Pons (tissue), 1 donor: ENCODE data around the gene ZDHHC18.
A peak's percentile ranks its signal among the peaks of the same experiment; 100 is the strongest.
"Not testable (repeated sequence)": the region's sequence is repeated elsewhere in the genome, so short reads cannot be mapped to it uniquely, and the experiment has no call there.

Experiments used
- DNase-seq: peaks from one replicate; pipeline ENCODE4 v3.0.0-alpha.2; 2016; ENCODE audit warnings: low spot score

The ZDHHC18 gene

DNA sequence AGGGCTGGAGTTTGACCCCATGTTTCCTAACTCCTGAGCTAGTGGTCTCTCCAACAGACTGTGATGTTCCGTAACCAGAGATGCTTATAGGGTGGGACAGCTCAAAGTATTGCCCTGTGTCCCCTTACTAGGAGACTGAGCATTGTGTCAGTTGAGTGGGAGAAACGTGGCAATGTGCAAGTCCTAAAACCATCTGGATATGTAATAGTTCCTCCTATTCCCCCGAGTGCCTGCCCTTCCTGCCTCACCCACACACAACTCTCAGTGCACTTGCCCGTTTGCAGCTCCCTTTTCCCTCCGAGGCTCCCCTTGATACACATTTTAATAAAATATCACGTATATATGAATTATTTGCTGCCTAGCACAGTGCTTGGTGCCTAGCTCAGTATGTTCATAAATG is 35.3 kb upstream of the ZDHHC18 start:
- DNase-seq = no peak

DNA sequence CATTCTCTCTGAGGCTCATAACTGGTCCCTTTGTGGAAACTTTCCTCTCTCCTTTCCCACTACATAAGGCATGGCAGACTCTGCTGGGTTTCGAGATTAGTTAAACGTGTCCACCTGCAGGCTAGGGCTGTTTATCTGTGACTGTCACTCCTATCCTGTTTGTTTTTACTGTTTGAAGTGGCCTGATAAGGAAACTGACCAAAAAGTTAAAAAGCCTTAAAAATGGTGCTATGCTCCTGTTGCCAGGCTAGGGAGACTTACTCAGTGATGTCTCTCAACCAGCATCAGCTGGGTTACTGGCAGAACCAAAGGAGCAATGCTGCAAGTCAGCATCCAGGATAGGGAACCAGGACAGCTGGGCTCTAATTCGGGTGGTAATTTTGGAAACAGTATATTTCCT is 34.9 kb upstream of the ZDHHC18 start:
- DNase-seq = no peak

DNA sequence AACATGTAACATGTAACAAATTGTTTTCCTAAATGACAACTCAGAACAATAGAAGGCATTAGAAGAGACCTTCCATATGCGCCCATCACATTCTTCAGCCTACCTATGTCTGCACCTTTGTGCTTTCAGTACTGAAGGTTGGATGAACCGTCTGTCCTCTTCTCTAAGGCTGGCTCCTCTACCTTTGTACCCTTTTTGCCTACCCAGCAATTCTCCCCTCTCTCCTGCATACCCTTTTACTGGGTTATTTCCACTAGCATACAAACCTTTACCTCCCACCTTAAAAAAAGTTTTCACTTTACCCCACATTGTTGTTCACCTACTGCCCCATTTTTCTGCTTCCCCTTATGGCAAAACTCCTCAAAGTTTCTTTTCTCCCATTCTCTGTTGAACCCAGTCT is 33.6 kb upstream of the ZDHHC18 start:
- no peak for DNase-seq

DNA sequence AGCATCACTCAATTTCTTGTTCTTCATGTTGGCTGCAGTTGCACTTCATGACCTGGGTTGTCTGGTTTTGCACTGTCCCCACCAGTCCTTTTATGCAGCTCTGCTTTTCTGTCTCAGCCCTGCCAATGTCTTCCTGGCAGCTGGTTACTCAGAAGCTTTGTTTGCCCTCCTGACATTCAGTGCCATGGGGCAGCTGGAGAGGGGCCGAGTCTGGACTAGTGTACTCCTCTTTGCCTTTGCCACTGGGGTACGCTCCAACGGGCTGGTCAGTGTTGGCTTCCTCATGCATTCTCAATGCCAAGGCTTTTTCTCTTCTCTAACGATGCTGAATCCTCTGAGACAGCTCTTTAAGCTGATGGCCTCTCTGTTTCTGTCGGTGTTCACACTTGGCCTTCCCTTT is 32.1 kb upstream of the ZDHHC18 start:
- no peak for DNase-seq

DNA sequence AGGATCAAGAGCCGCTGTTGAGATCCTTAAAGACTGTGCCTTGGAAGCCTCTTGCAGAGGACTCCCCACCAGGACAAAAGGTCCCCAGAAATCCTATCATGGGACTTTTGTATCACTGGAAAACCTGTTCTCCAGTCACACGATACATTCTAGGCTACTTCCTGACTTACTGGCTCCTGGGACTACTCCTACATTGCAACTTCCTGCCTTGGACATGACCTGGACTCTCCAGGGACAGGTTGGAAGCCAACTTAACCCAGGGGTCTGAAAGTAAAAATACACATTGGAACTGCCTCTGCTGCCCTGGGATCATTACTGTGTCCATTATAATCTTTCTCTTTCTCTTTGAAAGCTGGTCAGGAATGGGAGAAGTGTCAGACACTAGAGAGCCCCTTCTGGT is 28.9 kb upstream of the ZDHHC18 start:
- no peak for DNase-seq

DNA sequence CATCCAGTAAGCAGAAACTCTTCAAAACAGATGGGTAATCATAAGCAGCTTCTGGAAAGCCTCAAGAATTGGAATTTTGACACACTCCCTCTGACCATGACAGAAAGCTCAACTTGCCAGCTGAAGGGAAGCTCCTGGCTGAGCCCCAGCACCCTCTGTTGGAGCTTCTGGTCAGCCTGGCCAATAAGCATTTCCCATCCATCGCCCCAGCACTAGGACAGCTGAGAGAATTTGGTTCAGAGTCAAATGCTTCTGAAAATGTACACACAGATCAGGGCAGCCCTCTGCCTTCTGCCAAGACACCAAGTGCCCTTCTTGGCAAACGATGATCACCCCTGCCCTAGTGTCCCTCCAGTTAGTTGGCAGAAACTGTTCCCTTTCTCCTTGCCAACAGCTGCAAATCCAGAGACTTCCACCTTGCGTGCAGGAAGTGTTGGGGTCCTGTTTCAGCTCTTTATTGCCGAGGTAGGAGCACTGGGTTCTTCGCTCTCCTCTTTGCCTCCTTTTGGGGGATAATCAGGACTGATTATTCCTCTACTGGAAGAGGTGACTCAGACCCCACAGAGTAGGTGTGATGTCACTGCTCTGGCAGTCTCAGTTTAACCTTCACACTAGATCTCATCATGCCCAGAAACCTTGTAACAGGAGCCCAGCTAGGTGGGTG is 26.9 kb upstream of the ZDHHC18 start:
- peak; percentile 83 for DNase-seq

DNA sequence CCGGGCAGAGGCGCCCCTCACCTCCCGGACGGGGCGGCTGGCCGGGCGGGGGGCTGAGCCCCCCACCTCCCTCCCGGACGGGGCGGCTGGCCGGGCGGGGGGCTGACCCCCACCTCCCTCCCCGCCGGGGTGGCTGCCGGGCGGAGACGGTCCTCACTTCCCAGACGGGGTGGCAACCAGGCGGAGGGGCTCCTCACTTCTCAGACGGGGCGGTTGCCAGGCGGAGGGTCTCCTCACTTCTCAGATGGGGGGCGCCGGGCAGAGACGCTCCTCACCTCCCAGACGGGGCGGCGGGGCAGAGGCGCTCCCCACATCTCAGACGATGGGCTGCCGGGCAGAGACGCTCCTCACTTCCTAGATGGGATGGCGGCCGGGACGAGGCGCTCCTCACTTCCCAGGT is 22.6 kb upstream of the ZDHHC18 start:
- DNase-seq = not testable (repeated sequence)

DNA sequence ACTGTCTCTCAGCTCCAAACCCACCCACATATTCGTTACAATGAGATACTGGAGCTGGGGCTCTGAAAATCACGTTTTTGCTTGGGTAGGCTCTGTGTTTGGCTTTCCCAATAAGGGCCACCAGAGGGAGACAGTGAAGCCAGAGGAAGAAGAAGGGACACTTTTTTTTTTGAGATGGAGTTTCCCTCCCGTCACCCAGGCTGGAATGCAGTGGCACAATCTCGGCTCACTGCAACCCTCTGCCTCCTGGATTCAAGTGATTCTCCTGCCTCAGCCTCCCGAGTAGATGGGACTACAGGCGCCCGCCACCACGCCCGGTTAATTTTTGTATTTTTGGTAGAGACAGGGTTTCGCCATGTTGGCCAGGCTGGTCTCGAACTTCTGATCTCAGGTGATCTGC is 16.4 kb upstream of the ZDHHC18 start:
- peak; percentile 68 for DNase-seq

DNA sequence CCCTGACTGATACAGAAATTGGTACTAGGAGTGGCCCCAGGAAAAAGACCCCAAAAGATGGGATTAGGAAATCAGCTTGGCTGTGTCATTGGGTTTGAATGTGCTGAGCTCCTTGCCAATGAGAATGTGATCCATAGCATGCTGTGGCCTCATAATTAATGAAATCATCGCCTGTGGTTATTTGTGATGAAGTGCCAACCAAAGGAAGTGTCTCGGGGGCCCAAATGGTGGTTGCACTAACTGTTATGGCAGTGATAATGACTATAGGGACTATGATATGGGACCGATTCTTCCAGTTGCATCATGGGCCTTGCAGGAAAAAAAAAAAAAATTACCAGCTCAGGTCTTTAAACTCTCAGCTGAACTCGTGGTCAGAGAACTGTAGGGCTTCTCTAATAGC is 15.4 kb upstream of the ZDHHC18 start:
- no peak for DNase-seq

DNA sequence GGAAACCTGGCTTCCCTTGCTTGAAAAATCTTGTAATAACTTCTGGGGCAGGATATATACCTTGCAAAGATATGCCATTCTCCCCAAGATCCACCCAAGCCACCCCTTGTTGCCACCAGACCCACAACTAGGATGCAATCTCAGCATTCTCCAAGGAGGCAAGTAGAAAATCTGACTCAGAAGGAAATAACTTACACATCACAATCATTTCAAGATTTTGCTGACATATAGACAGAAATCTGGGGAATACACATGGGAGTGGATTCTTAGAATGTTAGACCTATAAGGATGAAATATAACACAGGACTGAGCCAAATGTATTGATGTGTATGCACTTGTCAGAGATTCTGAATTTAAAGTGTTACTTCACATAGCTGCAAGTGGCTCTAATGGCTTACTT is 14.8 kb upstream of the ZDHHC18 start:
- no peak for DNase-seq

DNA sequence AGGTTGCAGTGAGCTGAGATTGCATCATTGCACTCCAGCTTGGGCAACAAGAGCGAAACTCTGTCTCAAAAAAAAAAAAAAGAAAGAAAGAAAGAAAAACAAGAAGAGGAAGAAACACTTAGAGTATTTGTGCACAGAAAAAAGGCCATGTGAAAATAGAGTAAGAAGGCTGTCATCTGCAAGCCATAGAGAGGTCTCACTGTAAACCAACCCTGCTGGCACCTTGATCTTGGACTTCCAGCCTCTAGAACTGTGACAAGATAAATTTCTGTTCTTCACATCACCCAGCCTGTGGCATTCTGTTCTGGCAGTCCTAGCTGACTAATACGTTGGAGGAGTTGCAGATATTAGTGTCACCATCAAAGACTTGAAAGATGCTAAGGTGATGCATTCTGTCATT is 12.1 kb upstream of the ZDHHC18 start:
- DNase-seq = no peak

DNA sequence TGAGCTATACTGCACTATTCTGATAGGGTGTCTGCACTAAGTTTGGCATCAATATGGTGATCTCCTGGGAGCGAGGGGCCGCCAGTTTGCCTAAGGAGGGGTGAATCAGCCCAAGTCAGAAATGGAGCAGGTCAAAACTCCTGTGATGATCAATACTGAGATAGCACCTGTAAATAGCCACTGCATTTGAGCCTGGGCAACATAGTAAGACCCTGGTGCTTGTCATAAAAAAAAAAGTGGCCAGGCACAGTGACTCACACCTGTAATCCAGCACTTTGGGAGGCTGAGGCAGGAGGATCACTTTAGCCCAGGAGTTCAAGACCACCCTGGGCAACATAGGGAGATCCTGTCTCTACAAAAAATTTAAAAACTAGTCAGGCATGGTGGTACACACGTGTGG is 11.6 kb upstream of the ZDHHC18 start:
- no peak for DNase-seq

DNA sequence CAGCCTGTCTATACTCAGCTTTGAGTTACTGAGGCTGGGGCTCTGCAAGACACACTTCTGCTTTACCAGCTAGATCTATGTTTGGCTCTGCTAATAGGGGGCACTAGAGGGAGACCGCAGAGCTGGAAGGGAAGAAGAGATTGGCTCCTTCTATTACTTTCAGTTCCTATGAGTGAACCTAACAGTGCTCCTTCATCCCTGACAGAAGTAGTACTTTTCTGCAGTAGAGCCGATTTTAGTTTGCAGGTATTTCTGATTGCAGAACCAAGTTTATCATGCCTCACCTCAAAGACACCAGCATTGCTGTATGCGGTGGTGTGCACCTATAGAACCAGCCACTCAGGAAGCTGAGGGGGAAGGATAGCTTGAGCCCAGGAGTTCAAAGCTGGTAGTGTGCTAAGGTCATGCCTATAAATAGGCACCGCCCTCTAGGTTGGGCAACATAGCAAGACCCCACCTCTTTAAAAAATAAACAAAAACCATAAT is 5.7 kb upstream of the ZDHHC18 start:
- DNase-seq = peak; percentile 56

DNA sequence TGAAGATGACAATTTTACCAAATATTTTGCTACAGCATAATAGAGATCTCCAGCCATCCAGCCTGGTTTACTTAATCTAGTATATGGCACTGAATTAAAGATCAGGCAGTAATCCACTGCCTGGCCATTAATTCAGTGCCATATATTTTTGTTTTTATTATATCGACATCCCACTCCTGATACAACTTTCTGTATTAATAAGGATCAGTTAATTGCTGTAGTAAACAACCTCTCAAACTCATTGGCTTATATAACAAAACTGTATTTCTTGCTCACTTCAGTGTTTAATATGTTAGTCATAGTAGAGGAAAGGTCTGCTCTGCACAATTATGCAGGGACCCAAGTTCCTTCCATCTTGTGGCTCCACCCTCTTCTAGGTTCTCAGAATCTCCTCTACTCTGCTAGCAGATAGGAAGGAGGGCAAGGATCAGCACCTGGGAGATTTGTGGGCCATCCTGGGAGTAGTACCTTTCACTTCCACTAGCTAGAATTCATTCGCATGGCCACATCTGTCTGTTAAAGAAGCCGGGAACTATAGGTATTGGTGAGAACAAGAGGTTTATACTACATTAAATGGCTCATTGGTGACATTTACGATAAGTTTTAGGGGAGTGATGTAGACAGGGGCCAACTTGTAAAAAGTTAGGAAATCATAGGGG is 3.6 kb upstream of the ZDHHC18 start:
- no peak for DNase-seq

DNA sequence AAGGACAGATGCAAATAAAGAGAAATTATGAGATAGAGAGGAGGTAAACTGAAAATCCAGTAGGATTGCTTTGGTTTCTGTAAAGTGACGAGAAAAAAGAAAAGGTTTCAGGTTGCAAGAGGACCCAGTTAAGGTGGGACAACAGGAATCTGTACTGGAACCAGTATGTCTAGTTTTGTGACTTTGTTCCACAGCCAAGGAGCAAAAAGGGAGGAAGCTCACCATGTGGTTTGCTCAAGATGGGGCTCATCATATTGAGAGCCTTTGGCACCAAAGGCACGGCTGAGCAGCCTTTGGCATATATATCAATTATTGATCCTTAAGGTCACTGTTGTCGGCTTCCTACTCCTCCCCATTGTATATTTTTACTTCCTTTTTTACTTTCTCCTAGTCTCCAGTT is 1.8 kb upstream of the ZDHHC18 start:
- no peak for DNase-seq

DNA sequence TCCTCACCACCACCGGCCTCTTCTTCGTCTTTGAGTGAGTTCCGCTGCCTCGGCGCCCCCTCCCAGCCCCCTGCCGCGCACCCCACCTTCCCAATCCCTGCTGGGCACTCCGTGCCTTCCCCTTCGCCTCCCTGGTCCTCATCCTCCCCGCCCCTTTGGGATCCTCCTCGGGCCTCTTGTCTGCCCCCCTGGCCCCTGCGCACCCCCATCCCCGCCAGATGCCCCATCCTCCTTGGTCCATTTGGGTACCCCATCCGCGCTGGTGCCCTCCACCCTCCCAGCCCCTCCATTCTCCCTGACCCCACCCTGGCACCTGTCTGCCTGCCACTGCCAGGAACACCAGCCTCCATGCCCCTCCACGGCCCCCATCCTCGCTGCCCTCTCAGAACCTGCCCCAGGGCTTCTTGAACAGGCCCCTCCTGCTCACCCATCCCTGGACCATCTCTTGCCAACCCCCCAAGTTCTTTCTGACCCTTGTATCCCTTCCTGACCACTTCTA is 667 bp downstream of the ZDHHC18 start:
- no peak for DNase-seq

DNA sequence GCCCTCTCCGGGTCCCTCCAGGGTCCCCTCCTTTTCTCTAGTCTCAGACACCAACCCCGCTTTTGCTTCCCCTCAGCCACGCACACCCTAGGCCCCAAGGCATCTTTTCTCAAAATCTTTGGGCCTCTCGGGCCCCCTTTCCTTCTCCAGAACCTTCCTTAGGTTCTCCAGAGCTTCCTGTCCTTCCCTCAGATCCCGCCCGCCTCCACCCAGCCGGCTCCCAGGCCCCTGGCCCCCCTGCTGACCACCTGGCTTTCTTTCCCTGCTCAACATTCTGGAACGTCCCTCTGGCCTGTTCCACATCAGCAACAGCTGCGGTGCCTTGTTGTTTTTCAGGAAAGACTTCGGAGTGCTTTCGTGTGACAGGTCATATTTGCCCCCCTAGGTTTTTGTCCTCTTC is 1.2 kb downstream of the ZDHHC18 start:
- no peak for DNase-seq

DNA sequence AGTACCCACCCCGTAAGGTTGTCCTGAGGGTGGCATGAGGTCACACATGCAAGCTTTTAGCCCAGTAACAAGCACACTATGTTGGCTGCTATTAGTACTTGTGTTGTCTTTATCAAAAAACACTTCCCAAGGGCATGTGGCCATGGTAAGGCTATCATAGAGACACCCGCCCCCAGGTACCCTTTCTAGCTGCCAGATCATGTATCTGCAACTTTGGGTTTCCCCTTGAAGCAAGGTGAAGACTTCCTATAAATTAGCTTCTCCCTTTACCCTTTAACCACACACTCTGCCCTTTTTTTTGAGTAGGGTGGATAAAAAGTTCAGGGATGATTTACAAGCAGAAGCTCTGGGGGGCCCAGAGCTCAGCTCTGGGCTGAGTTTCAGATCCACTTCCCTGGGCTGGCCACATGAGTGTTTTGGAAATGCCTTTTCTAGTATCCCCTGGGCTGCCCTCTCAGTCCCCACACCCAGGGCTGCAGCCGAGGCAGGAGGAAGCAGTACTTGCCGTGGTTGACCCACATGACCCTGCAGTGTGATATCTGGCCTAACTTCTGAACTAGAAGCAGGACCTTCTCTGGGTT is 2.0 kb downstream of the ZDHHC18 start:
- DNase-seq = peak; percentile 60

DNA sequence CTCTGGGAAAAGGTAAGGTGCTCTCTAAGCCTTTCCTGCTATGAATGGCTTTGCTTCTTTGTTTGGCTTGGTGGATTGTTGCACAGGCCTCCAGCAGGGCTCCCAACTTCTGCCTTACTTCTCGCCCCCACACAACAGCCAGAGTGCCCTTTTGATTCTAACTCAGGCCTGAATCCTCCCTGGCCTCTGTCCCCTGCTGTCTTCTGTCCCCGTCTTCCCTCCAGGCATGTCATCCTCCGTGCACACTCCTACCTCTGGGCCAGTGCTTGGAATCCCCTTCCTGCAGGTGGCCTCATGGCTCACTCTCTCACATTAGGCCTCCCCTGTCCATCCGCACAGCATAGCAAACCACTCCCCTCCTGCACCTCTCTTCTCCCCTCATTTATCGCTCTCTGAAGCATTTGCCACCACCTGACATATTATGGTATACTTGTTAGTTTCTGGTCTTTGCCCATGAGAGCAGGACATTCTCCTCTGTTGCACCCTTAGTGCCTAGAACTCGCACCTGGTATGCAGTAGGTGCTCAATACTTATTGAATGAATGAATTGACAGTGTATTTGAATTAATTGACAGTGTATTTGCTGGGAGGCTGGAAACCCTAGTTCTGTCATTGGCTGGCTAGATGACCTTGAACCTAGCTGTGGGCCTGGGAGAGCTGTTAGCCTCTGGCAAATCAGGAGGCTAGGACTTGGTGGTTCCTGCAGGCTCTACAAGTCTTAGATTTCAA is 2.9 kb downstream of the ZDHHC18 start:
- DNase-seq = no peak

DNA sequence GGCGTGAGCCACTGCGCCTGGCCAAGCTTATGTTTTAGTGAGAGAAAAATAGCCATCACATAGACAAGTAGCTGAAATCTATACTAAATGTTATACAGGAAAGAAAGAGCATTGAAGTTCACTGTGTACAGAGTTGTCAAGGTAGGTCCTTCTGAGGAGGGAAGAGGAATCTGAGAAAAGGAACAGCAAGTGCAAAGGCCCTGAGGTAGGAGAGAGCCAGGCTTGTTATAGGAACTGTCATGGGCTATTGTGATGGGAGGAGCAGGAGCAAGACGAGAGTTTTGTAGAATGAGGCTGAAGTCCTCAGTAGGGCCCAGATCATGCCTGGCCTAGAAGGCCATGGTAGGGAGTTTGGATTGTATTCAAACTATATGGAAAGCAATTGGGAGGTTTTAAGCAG is 4.6 kb downstream of the ZDHHC18 start:
- no peak for DNase-seq

DNA sequence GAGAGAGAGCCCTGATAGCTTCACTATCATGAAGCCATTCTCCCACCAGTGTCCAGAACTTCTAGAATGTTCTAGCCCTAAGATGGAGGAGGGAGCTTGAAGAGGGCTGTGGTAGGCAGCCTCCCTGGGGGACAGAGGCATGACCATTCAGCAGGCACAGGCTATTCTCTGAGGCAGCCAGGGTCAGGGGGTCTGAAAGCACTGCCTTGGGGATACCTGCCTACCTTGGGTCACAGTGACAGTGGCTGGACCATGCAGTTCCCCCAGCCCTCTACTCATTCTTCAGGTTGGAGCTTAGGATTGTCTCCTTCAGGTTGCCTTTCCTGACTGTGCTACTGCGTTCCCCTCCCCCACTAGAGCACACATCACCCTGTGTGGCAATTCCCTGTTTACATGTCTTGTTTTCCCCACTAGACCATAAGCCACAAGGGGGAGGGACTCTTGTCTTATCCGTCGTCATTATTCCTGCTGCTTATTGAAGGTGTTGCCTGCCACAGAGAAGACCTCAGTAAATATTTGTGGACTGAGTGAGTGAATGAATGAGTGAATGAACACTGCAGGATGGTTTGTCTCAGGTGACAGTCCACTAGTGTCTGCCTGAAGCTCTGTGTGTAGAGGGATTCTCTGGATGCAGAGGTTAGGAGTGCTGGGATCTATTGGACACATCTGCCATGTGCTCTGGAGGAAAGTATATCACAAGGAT is 5.2 kb downstream of the ZDHHC18 start:
- DNase-seq = no peak
